GM18907 (cell line): Measurements from ENCODE around the gene KIAA0040.

ENCODE experiments used
- ATAC-seq: cut with Tn5 transposase; IDR thresholded peaks from one replicate; pipeline ENCODE4 v1.9.1; 2021; ENCODE audit warnings: mild to moderate bottlenecking, moderate library complexity; ENCODE audit not compliant: unreplicated experiment

The KIAA0040 gene

GRCh38 chr1:175203570-175204068 lies 11.0 kb upstream of the KIAA0040 start:
- ATAC-seq = no peak

DNA sequence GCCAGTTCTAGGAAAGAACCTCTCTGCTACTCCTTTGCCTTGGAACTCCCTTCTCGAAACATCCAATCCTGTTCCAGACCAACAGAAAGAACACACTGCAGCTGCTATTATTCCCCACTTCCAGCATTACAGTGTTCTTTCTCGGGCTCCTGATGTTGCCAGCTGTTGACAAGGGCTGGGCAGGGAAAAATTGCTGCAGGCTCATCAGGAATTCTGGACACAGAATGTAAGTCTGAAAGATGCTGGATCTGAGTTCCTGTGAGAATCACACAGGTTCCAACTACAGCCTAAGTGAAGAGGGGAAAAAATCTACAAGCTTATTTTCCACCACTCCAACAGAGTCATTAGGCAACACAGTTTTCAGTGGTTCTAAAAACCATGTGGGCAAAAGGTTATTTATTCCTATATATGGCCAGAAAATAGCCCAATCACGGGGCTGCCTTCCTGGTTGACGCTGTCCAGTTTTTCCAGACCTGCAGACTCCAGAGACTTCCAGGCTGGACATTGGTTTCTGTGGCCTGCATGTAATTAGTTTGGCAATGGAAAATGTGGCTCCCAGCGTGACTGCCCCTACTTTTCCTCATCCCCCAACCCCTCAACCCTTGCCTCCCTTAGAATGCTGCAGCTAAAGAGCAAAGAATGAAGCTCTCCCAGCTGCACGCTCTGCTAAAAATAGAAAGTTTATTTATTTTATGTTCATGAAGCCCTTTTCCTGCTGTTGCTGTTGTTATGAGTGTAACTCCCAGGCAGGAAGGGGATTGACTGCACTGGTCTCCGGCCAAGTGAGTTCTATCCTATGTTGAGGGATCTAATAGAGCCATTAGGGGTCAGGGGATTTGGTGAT lies 8.3 kb upstream of the KIAA0040 start:
- no peak for ATAC-seq

DNA sequence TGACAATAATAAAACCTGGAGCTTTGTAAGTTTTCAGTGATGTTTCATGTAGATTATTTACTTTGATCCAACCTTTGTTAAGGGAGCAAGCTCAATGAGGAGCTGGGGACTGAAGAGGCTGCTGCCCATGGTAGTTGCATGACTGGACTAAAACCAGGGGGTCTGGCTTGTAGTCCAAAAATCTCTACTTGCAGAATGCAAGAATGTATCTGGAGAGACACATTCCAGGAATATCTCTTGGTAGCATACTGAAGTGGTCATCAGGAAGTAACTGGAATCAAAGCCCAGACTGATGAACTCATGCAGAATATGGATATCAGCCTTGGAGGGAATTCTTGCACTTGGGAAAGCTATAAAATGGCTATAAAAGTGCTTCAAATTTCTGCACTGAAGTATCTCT lies 5.8 kb upstream of the KIAA0040 start:
- no peak for ATAC-seq

GRCh38 chr1:175197531-175197930 lies 5.0 kb upstream of the KIAA0040 start:
- peak; percentile 31 for ATAC-seq

DNA sequence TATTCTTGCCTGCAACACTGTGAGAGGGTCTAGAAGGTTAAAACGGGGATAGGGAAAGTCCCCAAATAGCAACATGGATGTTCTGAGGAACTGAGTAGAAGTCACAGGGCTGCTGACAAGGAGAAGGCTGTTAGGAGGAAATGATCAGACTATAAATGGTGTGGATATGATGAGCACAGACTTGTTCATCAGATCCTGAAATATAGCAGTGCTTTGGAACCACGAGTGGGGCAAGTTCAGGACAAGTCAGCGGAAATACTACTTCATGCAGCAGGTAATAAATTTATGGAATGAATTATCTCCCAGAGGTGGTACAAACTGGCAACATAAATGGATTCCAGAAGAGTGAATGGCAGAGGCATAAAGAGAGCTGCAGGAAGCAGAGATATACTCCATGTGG lies 3.2 kb upstream of the KIAA0040 start:
- ATAC-seq = no peak

DNA sequence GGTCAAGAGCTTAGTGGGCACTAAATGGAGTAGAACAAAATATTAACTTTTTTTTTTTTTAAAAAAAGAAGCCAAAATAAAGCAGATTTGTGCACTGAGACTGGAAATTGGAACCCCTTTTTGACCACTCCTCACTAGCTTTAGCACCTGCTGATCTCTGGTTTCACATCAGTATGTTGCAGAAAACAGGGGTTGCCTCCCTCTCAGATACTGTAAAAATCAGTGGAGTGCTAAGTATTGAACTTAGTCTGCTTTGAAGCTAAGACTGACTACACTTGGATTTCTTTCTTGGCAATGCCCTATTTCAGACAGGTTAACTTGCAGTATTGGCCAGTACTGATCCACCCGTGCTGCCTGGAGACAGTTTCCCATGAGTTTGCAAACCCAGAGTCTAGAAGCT lies 2.7 kb upstream of the KIAA0040 start:
- no peak for ATAC-seq

GRCh38 chr1:175193527-175193910 lies 943 bp upstream of the KIAA0040 start:
- ATAC-seq = no peak

- ATAC-seq = no peak
Measured at GRCh38 chr1:175192111-175192629, 406 bp downstream of the KIAA0040 start.

- ATAC-seq = peak; percentile 33
Measured at GRCh38 chr1:175191659-175192058, 917 bp downstream of the KIAA0040 start.

GRCh38 chr1:175188936-175189335 lies 3.6 kb downstream of the KIAA0040 start:
- peak; percentile 58 for ATAC-seq

DNA sequence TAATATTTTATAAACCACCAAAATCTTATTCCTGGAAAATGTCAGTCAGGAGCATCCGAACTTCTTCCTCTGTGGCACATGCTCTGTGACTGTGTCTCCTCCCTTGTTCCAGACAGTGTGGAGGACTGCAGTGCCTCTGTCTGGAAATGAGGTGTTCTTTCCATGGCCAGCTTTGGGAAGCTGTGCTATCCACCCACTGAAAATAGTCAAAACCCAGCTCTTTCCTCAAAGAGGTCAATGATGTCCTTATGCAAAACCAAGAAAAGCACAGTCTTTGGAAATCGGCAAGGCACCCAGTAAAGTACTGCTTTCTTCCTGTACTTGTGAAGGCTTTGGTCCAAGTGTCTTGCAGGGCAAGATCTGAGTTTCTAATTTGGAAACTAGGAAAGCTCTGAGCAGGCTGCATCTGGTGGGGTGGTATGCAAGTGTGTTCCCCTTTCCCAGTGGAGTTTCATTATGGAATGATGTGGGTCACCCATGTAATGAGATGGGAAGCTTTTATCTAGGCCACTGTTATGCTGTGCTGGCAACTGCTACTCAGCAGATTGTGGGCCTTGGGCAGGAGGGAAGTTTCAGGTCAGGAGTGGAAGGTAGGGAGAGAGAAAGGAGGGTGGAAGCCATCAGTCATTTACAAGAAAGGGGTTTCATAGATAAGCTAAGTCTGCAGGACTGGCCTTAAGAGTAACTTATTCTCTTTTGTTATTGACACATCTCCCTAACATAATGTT lies 6.0 kb downstream of the KIAA0040 start:
- no peak for ATAC-seq

DNA sequence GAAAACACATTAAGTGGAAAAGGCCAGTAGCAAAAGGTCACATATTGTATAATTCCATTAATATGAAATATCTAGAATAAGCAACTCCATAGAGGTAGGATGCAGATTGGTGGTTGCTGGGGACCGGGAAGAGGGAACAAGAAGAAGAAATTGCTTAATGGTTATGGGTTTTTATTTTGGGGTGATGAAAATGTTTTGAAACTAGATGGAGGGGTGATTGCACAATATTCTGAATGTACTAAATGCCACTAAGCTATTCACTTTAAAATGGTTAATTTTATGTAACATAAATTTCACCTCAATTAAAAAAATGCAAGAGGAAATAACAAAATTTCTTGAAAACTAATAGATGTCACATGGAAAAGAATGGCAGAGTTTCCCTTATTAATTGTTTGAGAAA lies 6.7 kb downstream of the KIAA0040 start:
- no peak for ATAC-seq

GRCh38 chr1:175183586-175183985 lies 9.0 kb downstream of the KIAA0040 start:
- no peak for ATAC-seq

GRCh38 chr1:175182201-175182746 lies 10.3 kb downstream of the KIAA0040 start:
- ATAC-seq = no peak

DNA sequence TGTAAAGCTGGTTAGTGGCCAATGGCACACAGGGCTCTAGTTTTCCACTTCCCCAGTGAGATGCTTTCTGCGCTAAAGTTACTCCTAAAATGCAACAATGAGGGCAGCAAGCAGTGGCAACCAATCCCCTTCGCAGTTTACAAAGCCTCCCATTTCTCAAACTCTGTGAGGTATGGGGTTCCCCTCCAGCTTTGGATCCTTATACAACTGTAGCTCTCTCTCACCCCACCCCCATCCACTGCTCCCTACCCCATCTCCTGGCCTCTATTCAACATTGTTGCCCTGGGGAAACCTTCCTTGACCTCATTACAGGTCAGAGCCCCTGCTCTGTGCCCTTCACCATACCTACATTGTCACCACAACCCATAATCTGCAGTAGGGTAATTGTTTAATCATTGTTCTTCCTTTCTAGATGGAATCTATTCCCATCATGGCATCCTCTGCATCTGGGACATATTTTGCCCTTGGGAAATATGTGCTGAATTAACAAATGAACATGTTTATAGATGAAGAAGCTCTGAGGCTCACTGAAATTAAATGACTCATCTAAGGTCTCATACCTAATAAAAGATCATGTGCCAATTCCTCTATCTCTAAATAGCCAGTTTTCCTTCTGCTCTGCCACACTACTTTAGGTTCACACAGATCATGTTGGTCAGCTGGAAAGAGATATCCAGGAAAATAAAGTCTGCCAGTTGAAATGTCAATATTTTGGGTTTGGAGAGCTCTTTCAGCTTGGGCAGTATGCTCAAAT lies 12.6 kb downstream of the KIAA0040 start:
- ATAC-seq = no peak

- ATAC-seq = no peak
Measured at GRCh38 chr1:175178456-175178855, 14.1 kb downstream of the KIAA0040 start.

DNA sequence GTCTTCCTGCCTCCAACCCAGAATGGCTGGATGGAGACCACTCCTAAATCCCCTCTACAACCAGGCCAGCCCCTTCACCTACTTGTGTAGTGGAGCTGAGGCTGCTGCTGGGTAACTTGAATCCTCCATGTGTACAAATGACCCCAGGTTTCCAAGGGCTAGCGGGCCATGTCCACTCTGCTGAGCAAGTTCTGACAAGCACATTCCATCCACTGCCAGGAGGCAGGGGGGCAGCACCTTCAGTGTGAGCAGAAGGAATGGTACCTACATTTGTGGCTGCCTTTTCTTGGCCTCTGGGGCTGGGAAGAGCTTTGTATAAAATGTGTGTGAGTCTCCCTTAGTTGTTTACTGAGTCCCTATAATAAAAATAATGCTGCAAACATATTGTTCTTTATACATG lies 14.5 kb downstream of the KIAA0040 start:
- ATAC-seq = no peak

DNA sequence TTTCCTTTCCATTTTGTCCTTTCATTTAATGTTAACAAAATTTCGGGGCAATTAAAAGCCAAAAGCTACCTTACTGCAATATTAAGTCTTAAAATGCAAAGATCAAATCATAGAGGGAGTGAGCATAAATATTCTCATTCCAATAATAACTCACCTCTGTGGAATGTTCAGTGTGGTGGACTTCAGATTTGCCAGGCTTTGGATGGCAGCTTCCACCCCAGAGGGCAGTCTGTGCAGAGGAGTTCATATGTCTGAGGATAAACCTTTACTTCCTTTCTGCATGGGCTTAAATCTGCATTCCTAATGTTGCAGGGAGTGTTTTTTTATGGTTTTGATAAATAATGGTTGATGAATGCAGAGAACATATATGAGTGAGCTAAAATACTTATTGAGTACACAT lies 16.3 kb downstream of the KIAA0040 start:
- ATAC-seq = no peak

GRCh38 chr1:175174309-175175102 lies 18.1 kb downstream of the KIAA0040 start:
- peak; percentile 69 for ATAC-seq

- no peak for ATAC-seq
Measured at GRCh38 chr1:175173531-175173930, 19.0 kb downstream of the KIAA0040 start.
